ENCODE measurements around the gene DNASE2.

GRCh38 chr19:12834566-12834943 lies 46.7 kb downstream of the DNASE2 start, which contains the start of gene RTBDN:
- TF ChIP-seq POLR2A (IDR thresholded peaks at IDR 0.05; ENCODE audit: low read length): no peak
- no peak for TF ChIP-seq GATA1 (IDR thresholded peaks at IDR 0.05; ENCODE audit: low read depth, low read length)
